GOT3 (cell line): Measurements from ENCODE around the gene APOBEC4.
"Not testable (repeated sequence)": the region's sequence is repeated elsewhere in the genome, so short reads cannot be mapped to it uniquely, and the experiment has no call there.

ENCODE experiments used
- DNase-seq: peaks from one replicate; lab custom pipeline; 2025; ENCODE audit warnings: mixed read lengths; lab: John Stamatoyannopoulos, UW

Gene APOBEC4

DNA sequence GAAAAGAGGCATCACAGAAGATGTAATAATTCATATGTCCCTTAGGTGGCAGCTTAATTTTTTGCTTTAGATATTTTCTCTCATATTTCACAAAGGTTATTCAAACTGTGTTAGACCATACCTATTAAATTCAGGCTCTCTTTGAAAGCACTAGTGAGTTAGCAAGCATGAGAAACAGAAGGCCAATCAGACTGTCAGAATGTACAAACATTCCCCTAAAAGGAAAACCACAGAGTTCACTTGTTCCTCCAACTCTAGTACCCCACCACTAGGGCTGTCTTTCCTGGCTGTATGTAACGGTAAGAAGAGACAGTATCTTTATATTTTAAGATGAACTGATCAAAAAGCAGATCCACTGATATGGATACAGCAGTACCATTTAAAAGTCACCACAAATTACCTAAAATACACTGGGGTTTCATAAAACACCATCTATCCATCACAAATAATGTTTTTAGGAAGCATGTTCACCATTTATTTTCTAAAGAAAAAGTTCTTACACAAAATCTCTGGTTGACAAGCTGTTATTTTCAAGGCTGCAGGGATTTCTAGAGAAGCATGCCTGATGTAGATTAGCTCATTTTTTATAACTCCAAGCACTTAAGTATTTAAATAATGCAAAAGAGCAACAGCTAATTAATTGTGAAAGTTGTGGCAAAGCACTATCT is 19.3 kb downstream of the APOBEC4 start:
- no peak for DNase-seq

DNA sequence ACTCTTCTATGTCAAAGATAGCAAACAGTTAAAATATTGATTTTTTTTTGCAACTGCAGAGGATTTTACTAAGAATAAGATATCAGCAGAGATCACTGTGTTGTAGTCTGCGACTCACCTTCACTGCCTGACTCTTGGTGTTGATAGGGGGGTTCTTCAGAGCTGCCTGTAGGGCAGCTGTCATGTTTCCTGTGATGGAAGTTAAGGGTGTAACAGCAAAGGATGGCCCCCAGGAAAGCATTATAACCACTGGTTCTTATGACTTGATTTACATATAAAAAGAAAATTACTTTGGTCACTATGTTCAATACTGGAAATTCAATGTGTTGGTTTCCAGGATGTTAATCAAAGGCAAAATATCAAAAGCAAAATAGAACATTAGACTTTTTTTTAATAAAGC is 20.2 kb downstream of the APOBEC4 start:
- no peak for DNase-seq

DNA sequence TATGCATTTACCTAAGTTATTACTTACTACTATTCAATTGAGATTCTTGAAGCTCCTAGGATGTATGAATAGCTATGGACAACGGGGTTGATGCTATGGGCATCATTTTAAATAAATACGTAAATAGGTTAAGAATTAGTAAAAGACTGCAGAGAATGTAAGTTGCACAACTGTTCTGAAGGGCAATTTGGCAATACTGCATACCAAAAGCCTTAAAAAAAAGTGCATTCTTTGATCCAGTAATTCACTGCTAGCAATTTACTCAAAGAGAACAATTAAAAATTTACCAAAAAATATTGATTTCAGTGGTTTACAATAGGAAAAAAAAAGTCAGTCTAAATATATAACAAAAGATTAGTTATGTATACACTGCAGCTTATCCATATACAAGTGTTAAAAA is 21.0 kb downstream of the APOBEC4 start:
- DNase-seq = no peak

DNA sequence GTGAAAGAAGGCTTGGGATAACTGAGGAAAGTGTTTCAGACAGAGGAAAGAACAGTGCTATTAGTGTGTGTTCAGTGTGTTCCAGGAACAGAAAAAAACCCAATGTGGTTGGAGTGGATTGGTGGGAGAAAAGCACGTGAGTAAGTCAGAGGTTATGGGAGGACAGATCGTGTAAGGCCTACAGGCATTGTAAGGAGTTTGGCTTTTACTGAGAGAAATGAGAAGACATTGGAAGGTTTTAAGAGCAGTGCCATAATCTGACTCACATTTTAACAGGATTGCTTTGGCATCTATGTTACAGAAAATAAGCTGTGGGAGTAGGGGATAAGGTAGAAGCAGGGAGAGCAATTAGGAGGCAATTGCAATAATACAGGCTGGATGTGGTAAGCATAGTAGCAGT is 22.4 kb downstream of the APOBEC4 start:
- DNase-seq = no peak

DNA sequence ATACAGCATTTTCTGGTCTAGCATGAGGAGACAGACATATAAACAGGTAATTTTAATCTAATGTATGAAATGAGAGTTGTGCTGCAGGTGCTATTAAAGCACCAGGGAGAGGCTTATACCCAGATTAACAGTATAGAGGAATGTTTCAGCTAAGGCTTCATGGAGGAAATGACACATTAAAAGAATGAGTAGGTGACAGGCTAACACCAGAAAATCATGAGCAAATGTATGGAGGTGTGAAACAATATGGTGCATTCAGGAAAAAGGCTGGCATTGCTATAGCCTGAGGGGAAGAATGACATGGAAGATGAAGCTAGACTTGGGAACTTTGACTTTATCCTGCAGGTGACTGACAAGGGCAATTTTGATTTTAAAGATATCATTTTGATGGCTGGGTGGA is 24.6 kb downstream of the APOBEC4 start:
- no peak for DNase-seq

DNA sequence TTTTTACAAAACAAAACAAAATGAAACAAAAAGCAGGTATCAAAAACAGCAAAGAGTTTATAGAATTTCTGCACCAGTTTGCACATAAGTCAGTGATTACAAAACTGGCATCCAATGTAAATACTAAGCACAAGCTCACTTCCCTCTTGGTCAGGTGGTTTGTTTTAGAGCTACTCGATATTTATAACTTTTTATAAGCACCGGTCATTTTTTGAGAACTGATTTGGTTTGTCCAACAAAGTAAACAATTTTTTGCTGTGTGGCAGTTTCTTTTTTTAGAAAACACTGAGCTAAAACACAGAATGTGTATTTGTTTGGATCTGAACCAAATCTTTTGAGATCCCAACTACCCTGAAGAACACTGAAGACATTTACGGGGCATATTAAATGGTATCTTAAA is 26.9 kb downstream of the APOBEC4 start:
- not testable (repeated sequence) for DNase-seq

DNA sequence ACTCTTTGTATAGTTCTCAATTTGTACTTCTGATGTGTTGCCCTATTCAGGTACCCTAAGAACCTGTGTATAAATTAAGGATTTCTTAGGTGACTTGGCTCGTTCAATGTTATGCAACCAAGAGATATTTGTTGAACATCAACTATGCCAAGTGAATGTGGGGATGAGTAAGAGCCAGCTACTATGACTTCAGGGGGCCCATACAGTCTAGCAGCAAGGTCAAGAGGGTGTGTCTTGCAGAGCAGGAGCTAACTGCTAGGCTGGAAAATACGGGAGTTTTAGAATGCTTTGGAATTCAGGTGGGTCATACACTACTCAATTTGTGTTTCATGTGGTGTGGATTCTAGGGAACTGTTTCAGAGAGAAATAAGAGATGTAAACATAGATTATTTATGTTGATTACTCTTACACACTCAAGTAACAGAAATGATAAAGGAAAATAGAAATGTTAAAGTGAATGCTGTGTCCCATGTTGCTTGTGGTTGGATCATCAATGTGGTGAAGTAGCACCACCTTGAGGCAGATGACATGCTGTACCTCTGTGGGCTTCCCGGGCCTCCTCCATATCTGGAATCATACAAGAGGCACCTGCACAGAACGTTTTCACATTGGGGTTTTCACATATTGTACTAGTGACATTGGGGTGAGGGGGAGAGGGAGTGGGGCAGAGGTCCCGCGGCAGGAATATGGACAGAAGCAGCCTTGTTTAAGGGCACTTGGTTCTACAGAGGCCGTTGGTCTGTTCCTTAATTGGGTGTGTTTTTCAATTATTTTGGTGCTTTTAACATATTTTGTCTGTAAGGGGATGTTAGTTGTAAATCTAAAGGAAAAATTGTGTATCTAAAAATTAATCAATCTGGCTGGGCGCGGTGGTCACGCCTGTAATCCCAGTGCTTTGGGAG is 30.0 kb downstream of the APOBEC4 start:
- DNase-seq = no peak

DNA sequence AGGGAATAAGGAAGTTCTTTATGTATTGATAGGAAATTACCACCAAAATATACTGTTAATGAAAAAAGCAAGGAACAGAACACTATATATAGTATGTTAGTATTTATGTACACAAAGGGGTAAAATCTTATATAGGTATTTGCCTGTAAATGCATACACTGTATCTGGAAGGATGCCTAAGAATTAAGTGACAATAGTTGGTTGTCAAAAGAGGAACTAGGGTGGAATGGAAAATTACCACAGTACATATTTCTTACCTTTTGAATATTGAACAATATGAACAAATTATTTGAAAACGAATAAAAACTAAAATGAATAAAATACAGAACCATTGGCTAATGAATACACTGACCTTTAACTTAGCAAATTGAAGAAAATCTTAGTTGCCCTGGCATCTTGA is 31.1 kb downstream of the APOBEC4 start:
- no peak for DNase-seq

DNA sequence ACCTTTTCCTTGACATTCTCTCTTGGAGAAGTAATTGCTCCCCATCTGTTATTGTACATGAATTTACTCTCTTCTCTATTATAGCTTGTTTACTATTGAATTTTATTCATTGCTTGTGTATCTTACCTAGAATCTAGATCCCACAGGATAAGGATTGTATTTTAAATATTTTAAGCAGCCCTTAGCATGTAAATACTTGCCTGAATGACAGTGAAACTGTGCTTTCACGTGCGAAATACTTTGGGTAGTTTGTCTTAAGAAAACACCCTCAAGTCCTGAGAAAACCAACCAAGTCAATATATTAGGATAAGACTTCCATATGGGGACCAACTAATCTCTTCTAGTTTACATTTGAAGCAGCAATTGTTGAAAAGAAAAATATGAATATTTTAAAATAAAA is 32.8 kb downstream of the APOBEC4 start:
- DNase-seq = no peak

DNA sequence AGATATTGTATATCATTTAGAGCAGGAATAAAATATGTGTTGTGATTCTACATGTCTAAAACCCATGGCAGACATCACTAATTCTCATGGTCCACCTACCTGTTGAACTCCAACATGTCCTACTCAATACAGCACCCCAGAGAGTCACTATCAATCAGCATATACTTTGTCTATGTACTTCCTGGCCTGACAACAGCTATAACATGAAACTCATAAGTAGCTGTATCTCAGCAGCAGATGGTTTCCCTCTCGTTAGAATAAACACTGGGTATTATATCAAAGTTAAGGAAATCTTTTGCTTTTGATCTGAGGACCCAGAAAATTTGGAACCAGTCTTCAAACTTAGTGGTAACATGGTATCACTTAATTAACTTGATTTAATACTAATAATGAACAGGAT is 33.3 kb downstream of the APOBEC4 start:
- no peak for DNase-seq

DNA sequence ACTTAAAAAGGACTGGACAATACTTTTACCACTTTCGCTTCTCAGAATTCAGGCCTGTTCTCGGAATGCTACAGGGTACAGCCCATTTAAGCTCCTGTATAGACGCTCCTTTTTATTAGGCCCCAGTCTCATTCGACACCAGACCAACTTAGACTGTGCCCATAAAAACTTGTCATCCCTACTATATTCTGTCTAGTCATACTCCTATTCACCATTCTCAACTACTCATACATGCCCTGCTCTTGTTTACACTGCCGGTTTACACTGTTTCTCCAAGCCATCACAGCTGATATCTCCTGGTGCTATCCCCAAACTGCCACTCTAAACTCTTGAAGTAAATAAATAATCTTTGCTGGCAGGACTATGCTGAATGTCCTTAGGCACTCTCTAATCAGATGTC is 34.9 kb downstream of the APOBEC4 start:
- not testable (repeated sequence) for DNase-seq

DNA sequence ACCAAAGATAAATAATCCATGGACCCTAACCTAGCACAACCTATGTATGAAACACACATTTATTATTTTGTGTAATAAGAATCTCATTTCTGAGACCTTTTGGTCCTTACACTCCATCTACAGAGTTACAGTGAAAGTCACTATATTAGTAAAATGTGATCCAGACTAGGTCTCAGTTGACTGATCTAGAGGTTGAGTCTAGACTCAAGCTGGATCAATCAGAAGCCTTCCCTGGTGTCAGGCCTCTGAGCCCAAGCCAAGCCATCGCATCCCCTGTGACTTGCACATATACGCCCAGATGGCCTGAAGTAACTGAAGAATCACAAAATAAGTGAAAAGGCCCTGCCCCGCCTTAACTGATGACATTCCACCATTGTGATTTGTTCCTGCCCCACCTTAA is 40.1 kb downstream of the APOBEC4 start:
- not testable (repeated sequence) for DNase-seq

DNA sequence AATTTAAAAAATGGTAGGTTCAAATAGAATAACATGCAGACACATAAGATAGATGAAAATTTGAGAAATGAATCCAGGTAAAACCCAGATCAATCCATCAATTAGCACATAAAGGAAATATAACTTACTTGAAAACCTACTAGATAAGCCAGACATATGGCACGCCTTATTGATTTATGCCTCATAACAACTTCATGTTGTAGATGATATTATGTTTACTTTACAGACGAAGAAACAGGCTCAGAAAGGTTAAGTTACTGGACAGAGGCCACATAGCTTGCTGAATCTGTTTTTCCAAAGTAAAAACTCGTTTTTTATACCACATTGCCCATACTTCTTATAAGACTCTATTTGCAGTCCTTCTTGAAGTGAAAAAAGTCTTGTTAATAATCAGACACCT is 40.7 kb downstream of the APOBEC4 start:
- no peak for DNase-seq

DNA sequence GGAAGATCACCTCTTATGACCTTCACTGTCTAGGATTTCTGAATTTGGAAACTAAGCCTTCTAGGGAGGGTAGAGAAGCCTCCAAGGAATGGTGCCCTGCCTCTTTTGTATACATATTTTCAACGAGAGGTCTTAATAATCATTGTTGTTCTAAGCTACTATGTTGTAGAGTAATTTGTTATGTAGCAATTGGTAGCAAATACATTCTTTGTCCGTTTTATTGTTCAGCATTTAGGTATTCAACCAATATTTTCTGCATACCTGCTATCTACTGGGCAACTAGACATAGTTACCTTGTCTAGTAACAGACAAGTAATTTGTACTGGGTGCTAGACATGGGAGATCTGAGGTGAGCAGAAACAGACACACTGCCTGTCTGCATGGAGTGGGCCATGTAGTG is 42.1 kb downstream of the APOBEC4 start:
- DNase-seq = no peak

DNA sequence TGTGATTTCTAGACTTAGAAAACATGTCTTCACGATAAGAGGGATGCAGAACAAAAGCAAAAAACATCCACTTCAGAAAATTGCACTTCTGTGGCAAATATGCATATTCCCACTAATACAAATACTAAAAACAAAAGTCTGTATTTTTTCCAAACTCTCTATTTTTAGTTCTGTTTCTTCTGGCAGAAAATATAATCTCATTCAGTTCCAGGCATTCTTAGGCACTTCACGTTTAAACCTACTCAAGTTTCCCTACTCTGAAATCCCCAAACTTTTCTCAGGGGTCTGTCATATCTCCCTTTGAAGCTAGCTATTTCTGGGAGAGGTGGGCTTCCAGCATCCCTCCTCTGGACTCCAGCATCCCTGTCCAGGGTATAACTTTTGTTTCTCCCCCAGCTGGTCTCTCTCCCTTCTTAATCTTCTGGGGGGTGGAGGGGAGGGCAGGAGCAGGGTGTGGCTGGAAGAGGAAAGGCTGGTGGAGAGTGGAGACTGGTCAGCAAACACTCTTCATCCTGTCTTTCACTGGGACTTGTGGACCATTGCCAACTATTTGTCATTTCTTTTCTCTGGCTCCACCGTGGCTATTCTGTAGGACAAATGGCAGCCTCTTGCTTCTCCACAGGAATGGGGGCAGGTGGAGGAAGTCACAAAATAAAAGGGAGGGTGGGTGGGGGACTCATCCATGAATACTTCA is 43.2 kb downstream of the APOBEC4 start:
- DNase-seq = no peak

DNA sequence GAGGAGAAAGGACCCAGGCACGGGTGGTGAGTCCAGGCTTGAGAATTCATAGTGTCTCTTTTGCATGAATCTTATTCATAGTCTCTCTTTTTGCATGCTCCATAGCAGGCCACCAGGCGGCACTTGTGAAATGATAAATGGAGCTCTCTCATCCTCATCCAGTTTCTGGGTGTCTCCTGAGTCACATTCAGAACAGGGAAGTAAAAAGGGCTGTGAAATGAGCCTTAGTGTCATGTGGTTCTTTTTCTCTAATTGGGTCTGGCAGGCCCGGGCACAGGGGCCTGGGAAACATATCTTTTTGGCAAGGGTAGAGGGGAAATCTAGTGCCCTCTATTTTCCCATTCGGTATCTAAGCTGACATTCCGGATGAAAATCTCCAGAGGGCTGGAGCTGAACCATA is 43.8 kb downstream of the APOBEC4 start:
- DNase-seq = no peak

DNA sequence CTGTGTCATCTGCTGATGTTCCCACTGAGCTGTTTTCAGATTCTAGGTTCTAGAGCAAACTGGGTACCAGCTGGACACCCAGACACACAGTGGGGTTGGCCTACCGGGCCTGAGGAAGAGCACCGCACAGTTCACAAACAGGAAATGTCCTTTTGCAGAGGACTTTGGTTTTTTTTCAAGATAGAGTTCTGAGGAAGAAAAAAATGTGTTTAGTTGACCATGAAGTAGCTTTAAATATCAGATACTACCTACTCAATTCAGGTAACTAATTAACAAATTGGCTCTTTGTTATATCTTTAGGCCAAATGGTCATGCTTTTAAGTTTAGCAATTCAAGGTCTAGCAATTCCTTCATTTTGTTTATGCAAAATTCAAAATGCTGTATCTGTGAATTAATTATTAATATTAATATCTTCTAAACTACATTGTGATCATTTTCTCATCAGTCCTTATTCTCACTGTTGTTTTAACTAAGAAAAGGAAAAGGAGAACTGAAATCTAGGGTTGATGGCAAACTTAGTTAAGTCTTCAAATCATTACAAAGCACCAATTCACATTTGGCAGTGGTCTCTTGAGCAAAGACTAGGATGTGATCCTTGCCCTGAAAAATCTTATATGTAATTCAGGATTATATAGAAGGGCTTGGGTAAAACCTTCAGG is 45.7 kb downstream of the APOBEC4 start:
- no peak for DNase-seq

DNA sequence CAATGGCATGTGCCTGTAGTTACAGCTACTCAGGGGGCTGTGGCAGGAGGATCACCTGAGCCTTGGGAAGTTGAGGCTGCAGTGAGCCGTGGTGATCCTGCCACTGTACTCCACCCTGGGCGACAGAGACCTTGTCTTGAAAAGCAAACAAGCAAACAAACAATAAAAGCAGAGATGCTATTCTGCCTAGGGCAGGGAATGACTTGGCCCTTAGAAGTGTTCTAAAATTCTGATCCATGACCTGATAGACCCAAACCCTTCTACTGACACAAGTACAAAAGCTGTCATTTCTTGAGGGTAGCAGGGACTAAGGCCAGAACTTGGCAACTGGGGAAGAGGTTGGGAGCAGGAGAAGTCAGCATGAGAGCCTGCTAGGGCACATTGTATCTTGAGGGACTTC is 47.2 kb downstream of the APOBEC4 start:
- no peak for DNase-seq

DNA sequence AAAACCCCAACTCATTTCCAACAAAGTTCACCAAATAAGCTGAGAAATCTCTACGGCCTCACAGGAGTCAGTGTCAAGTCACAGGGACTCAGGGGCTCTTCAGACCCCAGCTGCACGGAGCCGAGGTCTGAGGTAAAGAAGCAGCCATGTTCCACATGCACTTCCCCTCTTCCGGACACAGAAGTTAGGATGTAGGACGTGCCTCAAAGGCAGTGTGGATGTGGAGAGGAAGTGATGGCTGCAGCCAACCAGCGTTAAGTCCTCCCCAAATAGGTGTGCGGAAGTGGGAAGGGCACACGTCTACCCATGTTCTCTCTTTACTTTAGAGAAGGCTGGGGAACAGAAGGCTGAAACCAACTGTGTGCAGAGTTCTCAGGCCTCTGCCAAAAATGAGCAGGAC is 48.3 kb downstream of the APOBEC4 start:
- no peak for DNase-seq

DNA sequence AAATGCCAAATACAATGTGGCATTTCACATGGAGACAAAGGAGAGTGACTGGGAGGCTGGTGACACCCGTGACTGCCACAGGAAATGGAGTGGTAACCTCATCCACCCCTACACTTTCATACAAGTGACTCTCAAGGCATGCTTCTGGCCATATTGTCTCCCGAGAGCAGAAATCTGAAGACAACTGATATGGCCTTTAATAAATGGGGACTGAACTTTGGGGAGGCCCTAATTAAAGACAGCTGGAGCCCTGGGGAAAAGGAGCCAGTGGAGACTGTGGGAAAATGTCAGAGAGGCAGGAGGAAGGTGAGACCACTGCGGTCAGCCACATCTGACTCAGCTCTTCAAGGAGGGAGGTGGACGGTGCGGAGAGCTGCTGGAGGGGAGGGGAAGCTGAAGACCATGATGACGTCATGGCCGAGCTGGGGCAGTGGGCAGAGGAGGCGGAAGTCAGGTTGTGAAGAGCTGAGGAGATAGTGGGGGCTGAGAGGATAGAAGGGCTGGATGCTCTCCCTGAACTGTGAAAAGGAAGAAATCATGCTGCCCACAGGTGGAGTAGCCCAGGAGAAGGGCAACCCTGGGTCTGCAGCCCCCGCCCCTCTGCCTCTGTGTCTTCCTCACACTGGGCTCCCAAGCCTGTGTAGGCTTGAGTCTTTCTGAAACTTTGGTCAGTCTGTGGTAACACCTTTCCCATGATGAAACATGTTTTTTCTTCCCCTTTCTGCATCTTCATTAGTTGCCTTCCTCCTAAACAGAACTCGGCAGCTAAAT is 48.9 kb downstream of the APOBEC4 start:
- DNase-seq = no peak

DNA sequence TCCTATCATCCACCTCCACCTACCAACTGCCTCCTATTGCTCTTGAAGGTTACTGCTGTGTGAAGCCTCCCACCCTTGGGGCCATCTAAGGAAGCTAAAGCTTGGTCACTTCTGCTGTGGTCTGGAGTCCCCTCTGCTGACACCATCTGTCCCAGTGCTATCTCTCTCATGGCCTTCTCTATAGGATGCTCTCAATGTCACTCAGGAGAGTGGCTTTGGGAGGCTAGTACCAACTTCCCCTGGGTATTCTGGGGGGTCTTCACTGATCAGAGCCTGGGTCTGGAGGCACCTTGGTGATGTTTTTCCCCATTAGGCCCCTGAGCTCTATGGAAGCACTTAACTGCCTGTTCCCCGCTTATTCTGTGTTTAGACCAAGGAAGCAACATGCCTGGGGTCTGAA is 50.6 kb downstream of the APOBEC4 start:
- no peak for DNase-seq

DNA sequence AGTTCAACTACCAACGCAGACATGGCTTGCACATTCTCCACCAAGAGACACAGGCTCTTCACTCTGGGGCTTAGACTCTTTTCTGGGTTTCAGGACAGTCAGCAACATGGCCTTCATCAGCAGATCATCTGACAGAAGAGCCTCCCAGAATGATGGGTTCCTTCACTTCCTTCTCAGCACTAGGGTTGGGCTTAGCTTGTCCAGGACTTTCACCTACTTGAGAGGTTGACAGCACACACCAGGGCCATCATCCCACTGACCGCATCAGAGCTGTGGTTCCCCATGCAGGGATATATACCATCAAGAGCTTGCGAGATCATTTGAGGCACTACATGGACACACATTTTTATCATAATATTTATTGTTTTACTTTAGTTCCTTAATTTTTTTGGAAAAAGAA is 52.5 kb downstream of the APOBEC4 start:
- DNase-seq = no peak
